HL-60/S4 treated with phorbol 12-myristate 13-acetate at 8.2 ng/mL for 4 days and 3 days (cell line): ENCODE results near the gene ARHGAP10.
"Not testable (repeated sequence)": the region's sequence is repeated elsewhere in the genome, so short reads cannot be mapped to it uniquely, and the experiment has no call there.

ENCODE experiments used
- in situ Hi-C: fragments of 300-500 bp; cut with MboI; formaldehyde crosslinking; loops from 2 replicates; pipeline ENCODE4 v1.15.0; 2022; ENCODE audit warnings: low sequenced_read_pairs

ARHGAP10 gene

DNA sequence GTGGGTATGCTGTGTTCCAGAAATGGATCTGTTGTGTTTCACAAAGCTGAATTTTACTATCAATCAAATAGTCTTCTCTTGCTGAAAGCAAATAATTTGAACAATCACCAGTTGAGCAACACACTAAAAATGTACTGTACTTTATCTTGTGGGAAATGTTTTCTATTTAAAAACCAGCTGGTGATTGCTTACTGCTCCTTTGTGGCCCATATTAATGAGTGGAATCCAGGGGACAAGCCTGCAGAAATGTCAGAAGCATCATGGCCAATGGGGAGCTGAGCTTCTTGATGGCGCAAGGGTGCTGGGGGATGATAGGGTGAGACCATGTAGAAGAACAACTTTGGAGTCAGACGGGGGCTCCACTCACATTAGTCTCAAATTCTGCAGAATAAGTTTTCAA lies 346.2 kb downstream of the ARHGAP10 start:
- in situ Hi-C loops: no loop called here

DNA sequence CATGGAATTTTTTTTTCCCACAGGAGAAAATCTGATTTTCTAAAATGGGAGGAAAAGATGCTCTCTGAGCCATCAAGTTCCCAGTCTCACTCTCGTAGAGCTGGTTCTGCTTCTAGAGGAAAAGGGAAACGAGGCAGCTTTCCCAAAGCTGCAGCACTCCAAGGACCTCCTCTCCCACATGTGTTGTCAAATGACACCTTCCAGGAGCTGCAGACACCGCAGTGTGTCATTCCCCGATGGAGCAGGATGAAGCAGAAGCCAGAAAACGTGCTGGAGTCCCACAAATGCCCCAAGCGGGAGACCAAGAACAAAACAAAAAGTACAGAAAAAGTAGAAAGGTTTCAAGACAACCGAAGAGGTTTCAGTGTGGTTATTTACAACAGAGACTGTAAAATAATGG lies 348.1 kb downstream of the ARHGAP10 start:
- in situ Hi-C loops: no loop called here

DNA sequence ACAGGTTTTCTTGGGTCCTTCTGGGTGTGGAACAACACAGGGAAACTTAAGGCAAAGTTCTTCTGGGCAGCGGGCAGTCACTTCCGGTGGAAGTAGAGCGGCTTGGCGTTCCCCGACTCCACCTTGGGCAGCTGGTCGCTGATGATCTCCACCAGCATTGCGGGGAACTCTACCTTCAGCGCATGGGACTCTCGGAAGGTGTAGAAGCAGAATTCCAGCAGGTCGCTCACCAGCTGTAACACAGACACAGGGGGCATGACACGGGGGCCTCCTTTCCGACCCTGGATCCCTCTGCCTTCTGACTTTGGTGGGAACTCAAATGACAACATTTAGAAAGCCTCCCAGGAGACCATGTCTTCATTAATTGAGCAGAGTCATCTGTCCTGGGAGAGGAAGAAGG lies 349.4 kb downstream of the ARHGAP10 start:
- in situ Hi-C loops: no loop called here

DNA sequence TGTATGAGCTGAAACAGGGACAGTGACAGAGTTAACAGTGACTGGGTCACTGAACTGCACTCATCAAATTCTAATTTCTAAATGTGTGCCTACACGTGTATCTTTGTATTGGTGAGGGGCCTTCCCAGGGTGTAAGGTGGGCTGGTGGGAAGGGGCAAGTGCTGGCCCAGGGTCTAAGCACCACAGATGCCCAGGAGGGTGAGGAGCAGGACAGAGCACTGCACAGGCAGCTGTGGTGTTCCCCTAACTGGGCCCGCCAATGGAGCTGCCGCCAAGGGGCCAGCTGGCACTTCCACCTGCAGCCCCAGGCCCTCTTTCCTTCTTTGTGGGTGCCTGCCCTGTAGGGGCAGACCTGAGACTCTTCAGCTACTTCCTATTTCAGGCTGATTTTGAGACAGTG lies 349.9 kb downstream of the ARHGAP10 start:
- in situ Hi-C loops: no loop called here

DNA sequence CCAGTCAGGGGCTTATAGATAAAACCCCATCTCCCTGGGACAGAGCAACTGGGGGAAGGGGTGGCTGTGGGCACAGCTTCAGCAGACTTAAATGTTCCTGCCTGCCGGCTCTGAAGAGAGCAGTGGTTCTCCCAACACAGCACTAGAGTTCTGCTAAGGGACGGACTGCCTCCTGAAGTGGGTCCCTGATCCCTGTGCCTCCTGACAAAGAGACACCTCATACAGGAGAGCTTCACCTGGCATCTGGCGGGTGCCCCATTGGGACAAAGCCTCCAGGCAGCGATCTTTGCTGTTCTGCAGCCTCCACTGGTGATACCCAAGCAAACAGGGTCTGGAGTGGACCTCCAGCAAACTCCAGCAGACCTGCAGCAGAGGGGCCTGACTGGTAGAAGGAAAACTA lies 351.2 kb downstream of the ARHGAP10 start:
- in situ Hi-C loops: not testable (repeated sequence)

DNA sequence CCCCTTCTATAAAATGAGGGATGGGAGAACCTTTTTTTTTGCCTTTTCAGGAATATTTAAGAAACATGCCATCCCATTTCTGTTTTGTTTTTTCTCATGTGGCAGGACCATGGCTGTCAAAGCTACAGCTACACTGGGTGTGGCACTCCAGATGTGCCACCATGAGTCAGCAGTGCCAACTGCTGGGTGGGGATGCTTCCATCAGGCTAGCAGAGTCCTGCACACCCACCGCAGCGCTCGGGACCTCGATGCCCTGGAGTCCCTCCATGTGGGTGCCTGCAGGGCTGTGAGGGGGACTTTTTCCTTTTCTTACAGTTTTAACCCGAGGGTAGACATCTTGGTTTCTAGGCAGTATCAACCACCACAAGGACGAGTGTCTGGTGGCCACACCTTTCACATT lies 357.7 kb downstream of the ARHGAP10 start:
- in situ Hi-C loops: no loop called here

DNA sequence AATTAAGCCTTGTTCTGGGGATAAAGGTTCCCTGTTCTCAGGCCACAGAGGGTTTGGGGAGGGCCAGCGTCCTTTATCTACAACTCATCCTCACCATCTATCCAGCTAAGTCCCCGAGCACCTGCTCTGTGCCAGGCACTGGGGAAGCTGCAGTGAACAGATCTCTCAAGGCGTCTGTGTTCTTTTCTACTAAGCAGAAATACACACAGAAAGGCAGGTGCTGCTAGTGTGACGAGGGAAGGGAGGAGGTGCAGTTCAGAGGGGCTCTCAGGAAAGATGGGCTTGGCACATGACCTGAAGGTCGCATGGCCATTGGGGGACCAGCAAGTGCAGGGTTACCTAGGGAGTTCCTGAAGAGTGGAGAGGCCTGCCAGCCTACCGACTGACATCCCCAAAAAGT lies 358.1 kb downstream of the ARHGAP10 start:
- in situ Hi-C loops: no loop called here

DNA sequence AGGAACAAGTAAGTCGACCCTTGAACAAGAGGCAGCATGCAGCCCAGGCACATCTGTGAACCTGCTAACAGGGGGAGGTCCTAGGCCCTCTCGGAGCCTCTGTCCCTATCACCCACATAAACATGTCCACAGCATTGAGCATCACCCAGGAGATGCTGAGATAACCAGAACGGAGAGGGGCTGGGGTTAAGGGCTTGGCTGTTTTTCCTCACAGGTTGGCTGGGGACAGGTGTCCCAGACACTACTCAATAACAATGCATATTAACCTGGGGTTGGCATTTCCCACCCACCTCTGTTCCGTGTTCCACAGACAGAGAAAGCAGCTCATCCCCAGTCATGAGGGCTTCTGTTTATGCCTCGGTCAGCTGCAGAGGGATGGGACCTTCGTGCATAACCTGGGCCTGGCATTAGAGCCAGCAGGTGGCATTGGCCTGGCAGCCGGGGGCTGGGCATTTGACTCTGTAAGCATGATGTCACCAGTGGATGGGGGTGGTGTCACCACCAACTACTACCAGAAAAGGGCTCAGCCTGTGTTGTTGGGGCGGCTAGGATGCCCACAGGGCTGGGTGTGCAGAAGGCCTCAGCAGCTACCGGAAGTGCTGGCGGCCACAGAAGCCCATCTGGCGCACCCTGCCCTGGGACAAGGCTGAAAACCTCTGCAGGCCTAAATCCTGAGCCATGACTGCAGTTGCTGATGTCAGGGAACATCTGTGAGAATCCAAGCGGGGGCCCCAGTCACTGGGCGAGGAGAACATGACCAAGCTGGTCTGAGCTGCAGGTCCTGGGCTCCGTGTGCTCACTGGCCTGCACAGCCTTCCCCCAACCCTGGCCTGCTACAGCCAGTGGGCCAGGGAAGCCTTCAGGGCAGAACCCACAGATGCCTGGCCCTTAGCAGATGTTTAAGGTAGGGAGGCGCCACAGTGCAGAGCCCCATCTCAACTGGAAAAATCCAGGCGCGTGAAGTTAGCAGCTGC lies 358.9 kb downstream of the ARHGAP10 start:
- in situ Hi-C loops: no loop called here

DNA sequence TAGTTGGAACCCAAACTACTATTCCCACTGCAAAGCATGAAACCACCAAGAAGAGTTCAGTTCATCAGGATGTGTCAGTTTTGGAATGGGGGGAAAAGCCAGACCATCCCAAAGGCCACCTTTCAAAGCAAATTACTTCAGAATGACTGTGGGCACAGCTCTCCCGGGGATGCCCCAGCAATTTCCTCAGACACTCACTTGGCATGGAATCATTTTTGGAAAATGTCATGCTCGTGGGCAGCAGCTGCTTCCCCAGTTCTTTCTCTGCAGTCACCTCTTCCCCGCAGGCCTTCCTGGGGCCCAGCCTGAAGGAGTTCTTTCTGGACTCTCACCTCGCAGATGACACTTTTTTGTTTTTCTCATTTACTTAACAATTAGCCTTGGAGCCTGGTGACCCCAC lies 360.0 kb downstream of the ARHGAP10 start:
- in situ Hi-C loops: no loop called here

DNA sequence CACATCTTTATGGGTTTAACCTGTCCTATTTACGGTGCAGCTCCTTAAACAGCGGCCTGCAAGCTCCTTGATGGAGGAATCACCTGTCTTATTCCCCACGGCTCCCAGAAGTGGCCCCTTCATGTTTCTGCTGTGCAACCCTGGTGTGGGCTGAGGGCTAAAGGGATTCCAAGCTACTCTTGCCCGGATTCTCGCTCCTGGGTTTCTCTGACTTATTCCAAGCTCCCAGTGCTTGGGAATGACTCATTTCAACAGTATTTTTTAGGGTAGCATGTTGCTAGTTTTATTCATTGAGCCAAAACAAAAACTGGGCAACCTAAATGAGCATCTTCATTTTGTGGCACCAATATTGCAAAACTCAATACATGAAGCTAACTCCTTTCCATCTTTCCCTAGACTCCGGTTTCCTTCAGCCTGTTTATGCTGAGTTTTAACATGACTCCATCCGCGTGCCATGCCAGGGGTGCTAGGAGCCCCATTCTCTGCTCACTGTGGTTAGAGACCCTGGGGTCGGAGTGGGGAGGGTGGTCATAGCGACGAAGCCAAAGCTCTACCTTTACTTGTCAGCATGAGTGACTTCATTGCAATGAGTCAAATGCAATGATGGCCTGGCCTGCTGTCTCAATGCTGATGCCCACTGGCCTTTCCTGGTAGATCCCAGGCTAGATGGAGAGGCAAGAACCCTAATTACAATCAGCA lies 360.6 kb downstream of the ARHGAP10 start:
- in situ Hi-C loops: no loop called here

DNA sequence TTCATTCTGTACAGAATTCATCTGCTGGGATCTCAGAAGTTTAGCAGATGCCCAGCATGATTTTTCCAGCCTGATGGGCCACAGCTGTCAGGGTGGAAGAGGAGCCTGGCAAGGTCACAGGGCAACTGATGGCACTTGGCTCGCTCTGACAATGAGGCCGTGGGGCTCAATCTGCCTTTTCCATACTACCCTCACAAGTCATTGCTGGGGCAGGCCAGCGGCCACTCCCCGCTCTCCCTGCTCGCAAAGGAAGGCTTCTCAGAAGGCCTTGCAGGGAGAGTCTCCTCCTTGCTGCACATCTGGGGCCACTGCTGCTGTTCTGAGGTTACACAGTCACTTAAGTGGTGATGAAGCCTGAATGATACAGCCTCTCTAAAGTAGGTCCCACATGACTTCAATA lies 361.2 kb downstream of the ARHGAP10 start:
- in situ Hi-C loops: no loop called here

DNA sequence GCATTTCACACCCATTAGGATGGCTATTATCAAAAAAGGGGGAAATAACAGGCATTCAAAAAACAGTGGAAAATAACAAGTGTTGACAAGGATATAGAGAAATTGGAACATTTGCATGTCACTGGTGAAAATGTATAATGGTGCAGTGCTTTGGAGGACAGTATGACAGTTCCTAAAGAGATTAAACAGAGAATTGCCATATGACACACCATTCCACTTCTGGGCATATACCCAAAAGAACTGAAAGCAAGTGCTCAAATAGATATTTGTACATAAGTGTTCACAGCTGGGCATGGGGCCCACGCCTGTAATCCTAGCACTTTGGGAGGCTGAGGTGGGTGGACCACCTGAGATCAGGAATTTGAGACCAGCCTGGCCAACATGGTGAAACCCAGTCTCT lies 362.3 kb downstream of the ARHGAP10 start:
- in situ Hi-C loops: no loop called here

DNA sequence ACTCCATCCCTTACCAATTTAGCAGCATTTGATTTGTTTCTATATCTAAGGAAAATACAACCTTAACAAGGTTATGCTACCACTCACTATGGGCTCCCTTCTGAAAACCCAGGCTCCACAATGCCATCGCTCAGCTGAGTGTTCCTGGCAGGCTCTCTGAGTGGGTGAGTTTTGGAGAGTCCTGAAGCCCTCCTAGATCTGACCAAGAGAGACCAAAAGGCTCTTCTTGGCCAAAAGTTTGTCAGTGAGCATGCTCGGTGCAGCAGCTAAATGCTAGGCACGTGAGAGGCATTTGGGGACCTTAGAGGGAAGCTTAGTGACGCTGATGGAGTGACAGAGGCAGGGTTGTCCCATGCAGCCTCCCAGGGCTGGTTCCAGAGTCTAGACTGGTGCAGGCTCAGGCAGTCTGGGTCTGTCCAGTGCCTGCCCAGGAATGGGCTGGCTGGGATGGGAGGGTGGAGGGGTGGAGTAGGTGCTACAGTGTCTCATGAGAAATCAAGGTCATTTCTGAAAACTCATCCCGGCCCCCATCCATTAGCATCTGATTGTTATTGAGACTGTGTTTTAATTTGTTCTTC lies 363.5 kb downstream of the ARHGAP10 start:
- in situ Hi-C loops: no loop called here

DNA sequence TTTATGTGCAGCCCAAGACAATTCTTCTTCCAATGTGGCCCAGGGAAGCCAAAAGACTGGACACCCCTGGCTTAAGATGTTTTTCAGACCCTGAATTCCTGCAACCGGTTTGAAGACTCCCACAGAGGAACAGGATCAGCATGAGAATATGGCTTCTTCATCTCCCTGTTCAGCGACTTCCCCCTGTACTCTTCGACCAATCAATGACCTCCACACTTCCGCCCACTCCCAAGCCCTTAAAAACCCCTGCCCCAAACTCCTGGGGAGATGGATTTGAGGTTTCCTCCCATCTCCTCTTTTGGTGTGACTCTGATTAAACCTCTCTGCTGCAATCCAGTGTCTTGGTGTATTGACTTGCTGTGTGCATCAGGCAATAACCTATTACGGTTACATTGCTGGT lies 365.9 kb downstream of the ARHGAP10 start:
- in situ Hi-C loops: no loop called here

DNA sequence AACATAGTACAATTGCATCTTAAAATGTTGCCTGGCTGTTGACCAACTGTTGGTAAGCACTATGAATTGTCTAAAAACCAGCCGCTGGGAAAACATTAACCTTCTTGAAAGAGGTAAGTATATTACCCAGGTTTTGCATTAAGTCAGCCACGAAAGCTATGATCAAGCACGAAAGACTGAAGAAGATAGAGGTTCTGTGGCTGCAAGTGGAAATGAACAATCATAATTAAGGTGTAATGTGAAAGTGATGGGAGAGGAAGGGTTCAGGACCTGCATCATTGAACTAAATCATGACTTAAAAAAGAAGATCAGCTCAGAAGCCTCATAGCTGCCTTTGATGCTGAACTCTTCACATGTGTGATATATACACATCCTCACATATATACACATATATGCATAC lies 369.3 kb downstream of the ARHGAP10 start:
- in situ Hi-C loops: no loop called here

DNA sequence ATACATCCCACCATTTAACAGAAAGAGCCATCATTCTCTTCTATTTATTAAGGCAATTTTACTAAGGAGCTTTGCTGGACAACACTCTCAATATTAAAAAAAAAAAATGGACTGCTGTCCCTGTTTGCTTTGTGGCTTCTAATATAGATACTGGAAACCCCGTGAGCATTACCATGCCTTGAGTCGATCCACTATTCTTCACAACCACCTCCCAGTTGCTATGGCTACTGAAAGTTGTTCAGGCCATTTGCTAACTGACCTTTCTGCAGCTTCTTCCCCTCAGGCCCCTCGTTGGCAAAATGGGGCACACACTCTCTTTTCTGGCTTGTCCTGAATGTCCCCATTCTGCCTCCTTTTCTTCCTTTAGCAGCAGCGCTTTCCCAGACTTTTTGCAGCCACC lies 369.9 kb downstream of the ARHGAP10 start:
- in situ Hi-C loops: no loop called here

DNA sequence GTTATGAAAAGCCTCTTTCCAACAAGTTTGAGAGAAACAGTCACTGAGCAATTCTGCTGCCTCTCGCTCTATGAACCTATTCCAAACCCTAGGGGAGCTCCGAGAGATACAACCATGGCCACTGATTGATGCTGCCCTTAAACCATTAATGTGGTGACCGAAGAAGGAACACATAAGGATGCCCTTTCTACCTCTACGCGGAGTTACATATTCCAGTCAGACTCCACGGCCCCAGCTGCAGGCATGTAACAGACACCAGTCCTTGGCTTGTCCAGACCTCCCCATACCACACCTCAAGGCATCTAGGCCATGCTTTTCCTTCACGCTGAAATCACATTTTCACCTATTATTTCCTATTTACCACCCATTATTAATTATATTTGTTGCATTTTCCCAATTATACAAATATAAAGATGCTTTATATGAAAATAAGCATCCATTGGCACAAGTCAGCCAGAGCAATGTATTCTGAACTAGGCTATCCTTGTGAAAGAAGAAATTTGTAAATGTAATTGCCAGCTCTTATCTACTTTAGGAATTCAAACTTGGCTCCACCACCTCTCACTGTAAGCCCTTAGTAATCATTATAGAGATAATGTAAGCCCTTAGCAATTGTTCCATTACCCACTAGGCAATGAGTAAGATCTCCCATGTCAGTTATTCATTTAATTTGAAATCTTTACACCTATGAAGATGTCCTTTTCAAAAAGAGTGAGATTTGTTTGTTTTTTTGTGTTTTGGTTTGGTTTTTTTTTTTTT lies 371.9 kb downstream of the ARHGAP10 start:
- in situ Hi-C loops: no loop called here

DNA sequence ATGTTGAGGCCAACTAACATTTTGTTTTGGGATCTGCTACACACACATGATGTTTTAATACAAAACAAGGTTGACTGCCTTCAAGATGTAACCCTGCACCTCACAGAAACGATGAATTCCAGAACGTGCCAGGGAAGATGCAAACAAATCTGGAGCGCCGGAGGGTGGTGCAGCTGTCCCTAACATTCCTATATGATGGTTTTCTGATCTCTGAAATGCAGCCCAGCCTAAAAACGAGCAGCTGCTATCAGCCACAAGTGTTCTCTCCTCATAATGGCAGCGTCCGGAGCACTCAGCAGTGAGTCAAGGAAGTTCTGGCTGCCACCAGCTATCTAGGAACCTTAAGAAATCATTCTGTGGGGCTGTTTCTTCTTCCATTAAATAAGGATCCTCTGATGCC lies 376.9 kb downstream of the ARHGAP10 start:
- in situ Hi-C loops: no loop called here

DNA sequence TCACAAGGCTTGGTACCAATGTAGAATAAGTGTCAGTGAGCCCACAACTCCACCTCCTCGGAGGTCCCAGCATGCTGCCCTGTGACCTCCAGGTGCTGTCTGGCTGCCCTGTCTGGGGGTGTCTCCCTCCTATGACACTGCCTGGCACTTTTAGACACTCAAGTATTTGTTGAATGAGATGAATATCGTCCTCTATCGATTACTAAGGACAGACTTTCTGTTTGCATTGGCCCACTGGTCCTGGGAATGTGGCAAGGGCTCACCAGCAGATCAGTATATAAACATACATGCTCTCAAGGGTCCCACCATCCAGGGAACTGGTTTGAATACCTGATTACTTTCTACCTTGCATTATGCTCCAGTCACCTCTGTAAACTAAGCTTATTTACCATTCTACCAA lies 377.3 kb downstream of the ARHGAP10 start:
- in situ Hi-C loops: no loop called here

DNA sequence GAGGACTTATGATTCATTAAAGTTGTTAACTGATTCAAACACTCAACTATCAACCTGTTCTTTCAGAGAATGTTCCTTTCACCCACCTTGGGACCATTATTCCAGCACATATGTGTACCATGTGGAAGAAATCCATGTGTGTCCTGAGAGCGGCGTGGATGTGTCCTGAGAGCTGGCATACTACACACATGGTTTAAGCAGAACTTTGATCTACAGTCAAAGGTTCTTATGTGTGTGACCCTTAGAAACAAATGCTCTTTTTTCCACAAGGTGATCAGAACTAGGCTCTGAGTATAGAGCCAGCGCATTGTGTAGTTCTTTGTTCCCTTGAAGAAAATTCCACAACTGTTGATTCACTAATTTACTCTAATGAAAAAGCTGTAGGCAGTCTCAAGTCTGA lies 378.3 kb downstream of the ARHGAP10 start:
- in situ Hi-C loops: no loop called here
